ENCODE measurements around the gene PABPC1L.

Gene PABPC1L

GRCh38 chr20:44924541-44924940 lies 14.7 kb downstream of the PABPC1L start:
- H3K9ac ChIP-seq (ENCODE audit: low read length), result no peak overlapping the region
- H3K27ac ChIP-seq (ENCODE audit: low read length), result no peak overlapping the region
- H3K9me3 ChIP-seq (ENCODE audit: control insufficient read depth, low read depth, low read length), result no peaks in the 10 kb centered on the region
- H3K36me3 ChIP-seq (ENCODE audit: control insufficient read depth, low read depth, low read length), result peaks cover 20% of the 10 kb centered on the region
- H3K4me3 ChIP-seq (ENCODE audit: low read length), result no peak overlapping the region
- H3K4me1 ChIP-seq (ENCODE audit: control insufficient read depth, low read depth, low read length), result no peaks in the 10 kb centered on the region
- H3K27me3 ChIP-seq (ENCODE audit: control insufficient read depth, insufficient read depth, low read length), result no peaks in the 10 kb centered on the region

GRCh38 chr20:44928595-44928994 lies 18.7 kb downstream of the PABPC1L start:
- Histone ChIP-seq H3K27ac (ENCODE audit: low read length) (no peak overlapping the region), H3K4me3 (ENCODE audit: low read length) (no peak overlapping the region), H3K9ac (ENCODE audit: low read length) (no peak overlapping the region), H3K9me3 (ENCODE audit: control insufficient read depth, low read depth, low read length) (no peaks in the 10 kb centered on the region), H3K4me1 (ENCODE audit: control insufficient read depth, low read depth, low read length) (no peaks in the 10 kb centered on the region), H3K27me3 (ENCODE audit: control insufficient read depth, insufficient read depth, low read length) (no peaks in the 10 kb centered on the region), H3K36me3 (ENCODE audit: control insufficient read depth, low read depth, low read length) (peaks cover 28% of the 10 kb centered on the region)

DNA sequence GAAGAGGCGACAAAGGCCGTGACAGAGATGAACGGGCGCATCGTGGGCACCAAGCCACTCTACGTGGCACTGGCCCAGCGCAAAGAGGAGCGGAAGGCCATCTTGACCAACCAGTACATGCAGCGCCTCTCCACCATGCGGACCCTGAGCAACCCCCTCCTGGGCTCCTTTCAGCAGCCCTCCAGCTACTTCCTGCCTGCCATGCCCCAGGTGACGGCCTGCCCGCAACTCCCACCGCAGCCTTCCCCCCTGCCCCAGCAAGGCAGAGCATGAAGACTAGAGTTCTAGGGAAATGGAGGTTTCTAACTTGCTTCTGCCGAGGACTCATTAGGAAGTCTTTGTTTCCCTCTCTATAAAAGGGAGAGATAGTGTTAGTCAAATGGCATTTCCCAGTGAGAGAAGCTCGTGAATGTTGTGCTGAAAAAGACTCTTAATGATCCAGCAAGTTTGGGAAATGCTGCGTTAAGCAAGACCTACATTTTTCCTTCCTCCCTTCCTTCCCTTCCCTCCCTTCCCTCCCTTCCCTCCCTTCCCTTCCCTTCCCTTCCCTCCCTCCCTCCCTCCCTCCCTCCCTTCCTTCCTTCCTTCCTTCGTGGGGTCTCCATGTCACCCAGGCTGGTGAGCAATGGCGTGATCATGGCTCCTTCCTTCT lies 20.8 kb downstream of the PABPC1L start:
- no peaks in the 10 kb centered on the region for H3K9me3 ChIP-seq (ENCODE audit: control insufficient read depth, low read depth, low read length)
- peaks cover 38% of the 10 kb centered on the region for H3K36me3 ChIP-seq (ENCODE audit: control insufficient read depth, low read depth, low read length)
- H3K27ac ChIP-seq (ENCODE audit: low read length), result no peak overlapping the region

DNA sequence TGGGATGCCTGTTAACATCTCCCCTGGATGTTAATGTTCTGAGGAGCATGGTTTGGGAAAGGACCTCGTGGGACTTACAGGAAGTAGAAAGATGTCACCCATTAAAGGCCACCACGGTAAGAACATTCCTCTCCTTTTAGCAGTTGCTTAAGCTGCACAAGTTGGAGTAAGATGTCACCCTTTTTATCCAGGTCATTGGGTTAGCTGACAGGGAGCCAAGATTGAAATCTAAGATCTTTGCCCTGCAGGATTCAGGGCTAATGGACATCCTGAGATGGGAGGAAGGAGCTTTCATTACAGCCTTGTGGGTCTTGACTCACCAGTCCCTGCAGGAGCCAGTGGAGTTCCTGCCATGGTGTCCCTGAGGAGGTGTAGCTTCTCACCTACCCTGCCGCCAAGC lies 22.1 kb downstream of the PABPC1L start:
- Histone ChIP-seq H3K9me3 (ENCODE audit: control insufficient read depth, low read depth, low read length) (no peaks in the 10 kb centered on the region), H3K9ac (ENCODE audit: low read length) (no peak overlapping the region), H3K36me3 (ENCODE audit: control insufficient read depth, low read depth, low read length) (peaks cover 51% of the 10 kb centered on the region), H3K27ac (ENCODE audit: low read length) (no peak overlapping the region), H3K4me1 (ENCODE audit: control insufficient read depth, low read depth, low read length) (no peaks in the 10 kb centered on the region), H3K4me3 (ENCODE audit: low read length) (no peak overlapping the region), H3K27me3 (ENCODE audit: control insufficient read depth, insufficient read depth, low read length) (no peaks in the 10 kb centered on the region)

More for the DNA sequence above, 20.8 kb downstream of the PABPC1L start:
- no peak overlapping the region for H3K9ac ChIP-seq (ENCODE audit: low read length)
- H3K4me1 ChIP-seq (ENCODE audit: control insufficient read depth, low read depth, low read length), result no peaks in the 10 kb centered on the region
- no peak overlapping the region for H3K4me3 ChIP-seq (ENCODE audit: low read length)
- H3K27me3 ChIP-seq (ENCODE audit: control insufficient read depth, insufficient read depth, low read length), result no peaks in the 10 kb centered on the region

GRCh38 chr20:44932916-44933315 lies 23.1 kb downstream of the PABPC1L start:
- Histone ChIP-seq H3K27ac (ENCODE audit: low read length) (no peak overlapping the region), H3K9ac (ENCODE audit: low read length) (no peak overlapping the region), H3K4me3 (ENCODE audit: low read length) (no peak overlapping the region), H3K27me3 (ENCODE audit: control insufficient read depth, insufficient read depth, low read length) (no peaks in the 10 kb centered on the region), H3K4me1 (ENCODE audit: control insufficient read depth, low read depth, low read length) (no peaks in the 10 kb centered on the region), H3K9me3 (ENCODE audit: control insufficient read depth, low read depth, low read length) (no peaks in the 10 kb centered on the region), H3K36me3 (ENCODE audit: control insufficient read depth, low read depth, low read length) (peaks cover 57% of the 10 kb centered on the region)

DNA sequence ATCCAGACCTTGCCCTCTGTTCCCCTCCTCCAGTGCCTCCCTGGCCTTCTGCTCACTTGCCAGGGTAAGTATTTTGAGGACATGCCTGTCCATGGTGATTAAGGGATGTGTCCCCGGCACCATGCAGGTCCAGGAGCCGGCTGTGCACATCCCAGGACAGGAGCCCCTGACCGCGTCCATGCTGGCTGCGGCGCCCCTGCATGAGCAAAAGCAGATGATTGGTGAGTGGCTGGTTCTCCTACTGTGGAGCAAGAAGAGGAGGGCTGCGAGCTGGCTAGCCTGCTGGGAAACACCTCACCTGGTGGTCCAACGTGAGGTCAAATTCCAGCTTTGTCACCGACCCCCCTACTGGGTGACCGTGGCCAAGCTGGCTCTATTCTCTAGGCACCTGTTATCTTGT lies 26.6 kb downstream of the PABPC1L start:
- Histone ChIP-seq H3K27me3 (ENCODE audit: control insufficient read depth, insufficient read depth, low read length) (no peaks in the 10 kb centered on the region), H3K4me1 (ENCODE audit: control insufficient read depth, low read depth, low read length) (no peaks in the 10 kb centered on the region), H3K27ac (ENCODE audit: low read length) (no peak overlapping the region), H3K4me3 (ENCODE audit: low read length) (no peak overlapping the region), H3K36me3 (ENCODE audit: control insufficient read depth, low read depth, low read length) (peaks cover 57% of the 10 kb centered on the region), H3K9me3 (ENCODE audit: control insufficient read depth, low read depth, low read length) (no peaks in the 10 kb centered on the region), H3K9ac (ENCODE audit: low read length) (no peak overlapping the region)

GRCh38 chr20:44938637-44939036 lies 28.8 kb downstream of the PABPC1L start:
- Histone ChIP-seq H3K27me3 (ENCODE audit: control insufficient read depth, insufficient read depth, low read length) (no peaks in the 10 kb centered on the region), H3K4me3 (ENCODE audit: low read length) (no peak overlapping the region), H3K4me1 (ENCODE audit: control insufficient read depth, low read depth, low read length) (no peaks in the 10 kb centered on the region), H3K9me3 (ENCODE audit: control insufficient read depth, low read depth, low read length) (no peaks in the 10 kb centered on the region), H3K9ac (ENCODE audit: low read length) (no peak overlapping the region), H3K36me3 (ENCODE audit: control insufficient read depth, low read depth, low read length) (peaks cover 61% of the 10 kb centered on the region), H3K27ac (ENCODE audit: low read length) (no peak overlapping the region)

GRCh38 chr20:44941120-44941691 lies 31.3 kb downstream of the PABPC1L start:
- Histone ChIP-seq H3K4me1 (ENCODE audit: control insufficient read depth, low read depth, low read length) (no peaks in the 10 kb centered on the region), H3K36me3 (ENCODE audit: control insufficient read depth, low read depth, low read length) (peaks cover 63% of the 10 kb centered on the region), H3K27ac (ENCODE audit: low read length) (no peak overlapping the region), H3K9ac (ENCODE audit: low read length) (no peak overlapping the region), H3K4me3 (ENCODE audit: low read length) (no peak overlapping the region), H3K9me3 (ENCODE audit: control insufficient read depth, low read depth, low read length) (no peaks in the 10 kb centered on the region), H3K27me3 (ENCODE audit: control insufficient read depth, insufficient read depth, low read length) (no peaks in the 10 kb centered on the region)

- no peaks in the 10 kb centered on the region for H3K9me3 ChIP-seq (ENCODE audit: control insufficient read depth, low read depth, low read length)
- no peaks in the 10 kb centered on the region for H3K4me1 ChIP-seq (ENCODE audit: control insufficient read depth, low read depth, low read length)
- peaks cover 62% of the 10 kb centered on the region for H3K36me3 ChIP-seq (ENCODE audit: control insufficient read depth, low read depth, low read length)
- no peaks in the 10 kb centered on the region for H3K27me3 ChIP-seq (ENCODE audit: control insufficient read depth, insufficient read depth, low read length)
- no peak overlapping the region for H3K27ac ChIP-seq (ENCODE audit: low read length)
- H3K9ac ChIP-seq (ENCODE audit: low read length), result no peak overlapping the region
- H3K4me3 ChIP-seq (ENCODE audit: low read length), result no peak overlapping the region
Measured at GRCh38 chr20:44942264-44942973, 32.6 kb downstream of the PABPC1L start.

- Histone ChIP-seq H3K9me3 (ENCODE audit: control insufficient read depth, low read depth, low read length) (no peaks in the 10 kb centered on the region), H3K4me1 (ENCODE audit: control insufficient read depth, low read depth, low read length) (no peaks in the 10 kb centered on the region), H3K27ac (ENCODE audit: low read length) (no peak overlapping the region), H3K27me3 (ENCODE audit: control insufficient read depth, insufficient read depth, low read length) (no peaks in the 10 kb centered on the region), H3K9ac (ENCODE audit: low read length) (no peak overlapping the region), H3K36me3 (ENCODE audit: control insufficient read depth, low read depth, low read length) (peaks cover 65% of the 10 kb centered on the region), H3K4me3 (ENCODE audit: low read length) (no peak overlapping the region)
Measured at GRCh38 chr20:44943828-44944227, 34.0 kb downstream of the PABPC1L start.

DNA sequence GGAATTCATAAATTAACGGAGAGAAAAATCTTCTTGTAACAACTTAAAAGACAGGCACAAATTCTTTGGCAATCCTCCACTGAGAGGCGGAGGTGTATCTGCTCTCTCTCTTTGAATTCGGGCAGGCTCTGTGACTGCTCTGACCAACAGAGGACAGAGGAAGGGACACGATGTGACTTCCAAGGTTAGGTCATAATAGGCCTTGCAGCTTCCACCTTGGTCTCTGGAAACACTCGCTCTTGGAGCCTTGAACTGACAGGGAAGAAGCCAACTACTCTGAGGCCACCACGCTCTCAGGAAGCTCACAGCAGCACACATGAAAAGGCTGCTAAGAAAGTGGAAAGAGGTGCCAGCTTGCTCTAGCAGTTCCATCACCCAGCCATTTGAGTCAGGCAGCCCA lies 35.4 kb downstream of the PABPC1L start:
- Histone ChIP-seq H3K27ac (ENCODE audit: low read length) (no peak overlapping the region), H3K9ac (ENCODE audit: low read length) (no peak overlapping the region), H3K9me3 (ENCODE audit: control insufficient read depth, low read depth, low read length) (no peaks in the 10 kb centered on the region), H3K36me3 (ENCODE audit: control insufficient read depth, low read depth, low read length) (peaks cover 76% of the 10 kb centered on the region), H3K27me3 (ENCODE audit: control insufficient read depth, insufficient read depth, low read length) (no peaks in the 10 kb centered on the region), H3K4me1 (ENCODE audit: control insufficient read depth, low read depth, low read length) (no peaks in the 10 kb centered on the region), H3K4me3 (ENCODE audit: low read length) (no peak overlapping the region)
